ENCODE results near the gene FMO4.
"Not testable (repeated sequence)": the region's sequence is repeated elsewhere in the genome, so short reads cannot be mapped to it uniquely, and the experiment has no call there.

FMO4 gene

GRCh38 chr1:171335964-171336363 is 22.0 kb downstream of the FMO4 start:
- ATAC-seq (no peak), DNase-seq (no peak)

GRCh38 chr1:171339345-171339744 is 25.4 kb downstream of the FMO4 start:
- ATAC-seq, DNase-seq: not testable (repeated sequence)

- DNase-seq (no peak), ATAC-seq (no peak)
Observed at GRCh38 chr1:171343727-171344472, 29.9 kb downstream of the FMO4 start.

GRCh38 chr1:171344473-171344820 is 30.5 kb downstream of the FMO4 start:
- DNase-seq (no peak), ATAC-seq (no peak)

GRCh38 chr1:171345536-171345935 is 31.6 kb downstream of the FMO4 start:
- no peak for DNase-seq
- ATAC-seq: no peak

GRCh38 chr1:171346881-171347280 is 32.9 kb downstream of the FMO4 start:
- ATAC-seq (no peak), DNase-seq (no peak)

GRCh38 chr1:171350594-171350993 is 36.6 kb downstream of the FMO4 start:
- DNase-seq: no peak
- ATAC-seq: no peak

GRCh38 chr1:171351961-171352360 is 38.0 kb downstream of the FMO4 start:
- ATAC-seq: no peak
- no peak for DNase-seq

- ATAC-seq (no peak), DNase-seq (no peak)
Observed at GRCh38 chr1:171352554-171352953, 38.6 kb downstream of the FMO4 start.

GRCh38 chr1:171355727-171356126 is 41.7 kb downstream of the FMO4 start:
- ATAC-seq (no peak), DNase-seq (no peak)

GRCh38 chr1:171357179-171357578 is 43.2 kb downstream of the FMO4 start:
- ATAC-seq (no peak), DNase-seq (no peak)

GRCh38 chr1:171359355-171359648 is 45.3 kb downstream of the FMO4 start:
- DNase-seq, ATAC-seq: not testable (repeated sequence)

GRCh38 chr1:171359731-171360527 is 45.9 kb downstream of the FMO4 start:
- ATAC-seq, DNase-seq: not testable (repeated sequence)

GRCh38 chr1:171366085-171366484 is 52.1 kb downstream of the FMO4 start:
- no peak for DNase-seq
- ATAC-seq: no peak

- ATAC-seq (no peak), DNase-seq (no peak)
Observed at GRCh38 chr1:171366816-171367215, 52.8 kb downstream of the FMO4 start.

- DNase-seq: no peak
- no peak for ATAC-seq
Observed at GRCh38 chr1:171367436-171367835, 53.5 kb downstream of the FMO4 start.

GRCh38 chr1:171372418-171373084 is 58.6 kb downstream of the FMO4 start:
- ATAC-seq: no peak
- DNase-seq: no peak

- DNase-seq, ATAC-seq: not testable (repeated sequence)
Observed at GRCh38 chr1:171373357-171374122, 59.6 kb downstream of the FMO4 start.

GRCh38 chr1:171379846-171380245 is 65.9 kb downstream of the FMO4 start:
- ATAC-seq: no peak

GRCh38 chr1:171381866-171382210 is 67.9 kb downstream of the FMO4 start:
- no peak for DNase-seq
- ATAC-seq: no peak

More at GRCh38 chr1:171379846-171380245, 65.9 kb downstream of the FMO4 start:
- no peak for DNase-seq

- ATAC-seq: no peak
Observed at GRCh38 chr1:171384496-171384895, 70.5 kb downstream of the FMO4 start.

GRCh38 chr1:171389171-171389570 is 75.2 kb downstream of the FMO4 start:
- no peak for DNase-seq

More at GRCh38 chr1:171384496-171384895, 70.5 kb downstream of the FMO4 start:
- DNase-seq: no peak

More at GRCh38 chr1:171389171-171389570, 75.2 kb downstream of the FMO4 start:
- no peak for ATAC-seq
